SK-N-SH (cell line): Measurements from ENCODE around the gene TRPM3. TPM values are rescaled to one million over a fixed set of nuclear protein-coding genes. Genes with fewer than 3 reads are reported as not detected.

ENCODE experiments used
- CTCF ChIA-PET: fragments of 300-600, 350-600 bp; formaldehyde crosslinking; extraction: SDS; loops from one replicate; lab custom pipeline; 2021; lab: Yijun Ruan, JAX
- POLR2A ChIA-PET: fragments of 350-600 bp; sonication (Branson Sonifier 250); formaldehyde crosslinking; extraction: SDS; loops from one replicate; lab custom pipeline; 2020; ENCODE audit warnings: antibody characterized with exemption, inconsistent platforms; lab: Yijun Ruan, JAX
- DNase-seq: peaks from one replicate; pipeline ENCODE4 v3.0.0; 2012
- H2AFZ ChIP-seq: fragments of 200-600 bp; sonication (generic); 2 replicates; pipeline ENCODE4 v1.8.1; 2016; ENCODE audit warnings: antibody characterized with exemption, mild to moderate bottlenecking, low read depth
- H3F3A ChIP-seq: fragments of 200-600 bp; sonication (generic); replicated peaks from 2 replicates; pipeline ENCODE3; 2016; ENCODE audit warnings: antibody characterized with exemption, mild to moderate bottlenecking; ENCODE audit not compliant: insufficient read depth
- H3K27ac ChIP-seq, 2 experiments: fragments of 200-500 bp in 1 of 2; fragments of 200-600 bp in 1 of 2; sonication (Bioruptor generic) in 1 of 2; sonication (generic), shearing (Covaris generic) in 1 of 2; 2 replicates each; pipeline versions ENCODE4 v1.5.1 to v1.6.1; 2014 to 2016; ENCODE audit warnings: low read depth in 2 of 2, inconsistent platforms in 1 of 2, low read length in 1 of 2, mild to moderate bottlenecking in 1 of 2, mixed read lengths in 1 of 2
- H3K27me3 ChIP-seq: fragments of 200-600 bp; sonication (generic), shearing (Covaris generic); 2 replicates; pipeline ENCODE4 v1.6.1; 2016; ENCODE audit warnings: mixed run types; ENCODE audit not compliant: insufficient read depth
- H3K36me3 ChIP-seq, 2 experiments: fragments of 200-500 bp in 1 of 2; fragments of 200-600 bp in 1 of 2; sonication (Bioruptor generic) in 1 of 2; sonication (generic) in 1 of 2; replicated peaks in 1 of 2; 2 replicates each; pipeline versions ENCODE3 to v1.5.1; 2014 to 2016; ENCODE audit warnings: low read length in 1 of 2, mild to moderate bottlenecking in 1 of 2; ENCODE audit not compliant: insufficient read depth in 2 of 2, control insufficient read depth in 1 of 2
- H3K4me1 ChIP-seq, 2 experiments: fragments of 200-500 bp in 1 of 2; fragments of 200-600 bp in 1 of 2; sonication (Bioruptor generic) in 1 of 2; sonication (generic), shearing (Covaris generic) in 1 of 2; 2 replicates each; pipeline versions ENCODE4 v1.5.1 to v1.6.1; 2014 to 2016; ENCODE audit warnings: low read depth in 1 of 2, low read length in 1 of 2, mixed run types in 1 of 2; ENCODE audit not compliant: insufficient read depth in 2 of 2, control insufficient read depth in 1 of 2
- H3K4me2 ChIP-seq: fragments of 200-600 bp; sonication (generic), shearing (Covaris generic); 2 replicates; pipeline ENCODE4 v1.6.1; 2017; ENCODE audit warnings: mixed run types
- H3K4me3 ChIP-seq, 2 experiments: fragments of 200-500 bp in 1 of 2; fragments of 200-600 bp in 1 of 2; sonication (Bioruptor generic) in 1 of 2; sonication (generic), shearing (Covaris generic) in 1 of 2; 2 replicates each; pipeline versions ENCODE4 v1.5.1 to v1.8.1; 2014 to 2016; ENCODE audit warnings: low read depth in 2 of 2, inconsistent platforms in 1 of 2, low read length in 1 of 2, mild to moderate bottlenecking in 1 of 2, mixed read lengths in 1 of 2, moderate library complexity in 1 of 2
- H3K79me2 ChIP-seq: fragments of 200-600 bp; sonication (generic); 2 replicates; pipeline ENCODE4 v1.8.1; 2017; ENCODE audit warnings: mild to moderate bottlenecking; ENCODE audit not compliant: insufficient read depth
- H3K9ac ChIP-seq: fragments of 200-600 bp; sonication (generic); 2 replicates; pipeline ENCODE4 v1.6.1; 2017; ENCODE audit warnings: mixed run types
- H3K9me2 ChIP-seq: fragments of 200-600 bp; sonication (generic); 2 replicates; pipeline ENCODE4 v1.6.1; 2017; ENCODE audit warnings: mixed run types
- H3K9me3 ChIP-seq: fragments of 200-600 bp; sonication (generic); 2 replicates; pipeline ENCODE4 v1.6.1; 2017; ENCODE audit warnings: mixed run types, mild to moderate bottlenecking, moderate library complexity
- H4K20me1 ChIP-seq: fragments of 200-600 bp; sonication (generic); 2 replicates; pipeline ENCODE4 v1.6.1; 2017; ENCODE audit warnings: mild to moderate bottlenecking, mixed run types; ENCODE audit not compliant: insufficient read depth
- ELF1 ChIP-seq: IDR thresholded peaks from 2 replicates; pipeline ENCODE4 v1.4.0; 2012
- FOXJ3 ChIP-seq: sonication (generic); formaldehyde crosslinking; IDR thresholded peaks from 2 replicates; pipeline ENCODE4 v1.5.1; 2020; ENCODE audit warnings: mild to moderate bottlenecking, missing genetic modification reagents
- PBX3 ChIP-seq: IDR thresholded peaks from 2 replicates; pipeline ENCODE4; 2012
- POLR2AphosphoS5 ChIP-seq: IDR thresholded peaks from 2 replicates; pipeline ENCODE4 v1.6.1; 2012; ENCODE audit warnings: low read depth, low read length
- RAD21 ChIP-seq: IDR thresholded peaks from 2 replicates; pipeline ENCODE4 v1.6.1; 2012; ENCODE audit warnings: mild to moderate bottlenecking, low read length
- RCOR1 ChIP-seq: fragments of 150-350 bp; IDR thresholded peaks from 2 replicates; pipeline ENCODE4 v1.6.1; 2017; ENCODE audit warnings: antibody characterized with exemption, low read length
- TCF12 ChIP-seq: IDR thresholded peaks from 2 replicates; pipeline ENCODE4 v1.4.0; 2012
- USF2 ChIP-seq: fragments of 150-350 bp; IDR thresholded peaks from 2 replicates; pipeline ENCODE4 v1.6.1; 2017; ENCODE audit warnings: antibody characterized with exemption, low read length, low read depth, borderline replicate concordance
- WGBS: methylation state at CpG from one replicate; pipeline ENCODE4 v1.1.6; 2017; ENCODE audit warnings: low lambda C conversion rate; 5-methylcytosine and 5-hydroxymethylcytosine counted together
- polyA plus RNA-seq, 3 experiments: library from polyadenylated mRNA; depleted of rRNA; stranded (reverse); fragments of >200 nt; gene quantifications; 2 replicates each; pipeline ENCODE4 v1.2.3, GENCODE V29; 2012

Gene TRPM3
- polyA plus RNA-seq, 1 of the 3 experiments (the other 2 are of a cell fraction): not detected

GRCh38 chr9:70613024-70613768, 508.2 kb downstream of the TRPM3 start:
- Histone ChIP-seq H2AFZ (no peak overlapping the region), H4K20me1 (no peaks in the 10 kb centered on the region), H3K4me2 (no peak overlapping the region), H3K9ac (no peak overlapping the region), H3K4me3 (no peak overlapping the region), H3K79me2 (no peaks in the 10 kb centered on the region), H3K4me1 (peaks cover 0 to 11% of the 10 kb centered on the region in 2 experiments; a peak in 2 of 4 replicates), H3K36me3 (no peaks in the 10 kb centered on the region), H3F3A (no peaks in the 10 kb centered on the region), H3K27me3 (no peaks in the 10 kb centered on the region), H3K9me3 (no peaks in the 10 kb centered on the region), H3K9me2 (no peaks in the 10 kb centered on the region), H3K27ac (no peak overlapping the region)
- no peak for DNase-seq
- CTCF ChIA-PET: interaction anchor here (0.6 to 3.6 kb wide), 4 partner anchors 11 to 302 kb away, joined by 3 to 41 read pairs (median 6); no protein-coding TSS in a partner anchor
- POLR2A ChIA-PET: no interaction called here
- 66% methylated on average over 4 of the region's 4 CpGs for WGBS
- no peak for TF ChIP-seq USF2
- TF ChIP-seq POLR2AphosphoS5: no peak
- TF ChIP-seq ELF1: no peak
- TF ChIP-seq RCOR1: no peak

- 93% methylated on average over 5 of the region's 5 CpGs for WGBS
- peaks cover 0 to 9% of the 10 kb centered on the region in 2 experiments; a peak in 2 of 4 replicates for H3K4me1 ChIP-seq
- no peak for DNase-seq
- H3K4me3 ChIP-seq: no peak overlapping the region
- no peak for TF ChIP-seq RAD21
- no peak for TF ChIP-seq FOXJ3 (CRISPR knock-in tag)
- TF ChIP-seq PBX3: no peak
- TF ChIP-seq TCF12: no peak
- H3K36me3 ChIP-seq: no peaks in the 10 kb centered on the region
- H3K4me2 ChIP-seq: no peak overlapping the region
- no peaks in the 10 kb centered on the region for H3K9me3 ChIP-seq
- no peaks in the 10 kb centered on the region for H3K79me2 ChIP-seq
- H2AFZ ChIP-seq: no peak overlapping the region
- no peaks in the 10 kb centered on the region for H3F3A ChIP-seq
- ChIA-PET CTCF (no interaction called here), POLR2A (no interaction called here)
- no peaks in the 10 kb centered on the region for H3K9me2 ChIP-seq
- no peak overlapping the region for H3K9ac ChIP-seq
- H3K27ac ChIP-seq: no peak overlapping the region
- no peaks in the 10 kb centered on the region for H4K20me1 ChIP-seq
- no peaks in the 10 kb centered on the region for H3K27me3 ChIP-seq
Measured at GRCh38 chr9:70610287-70610644, 511.2 kb downstream of the TRPM3 start.
